ENCODE data around the gene SLC25A19.

The SLC25A19 gene

GRCh38 chr17:75228847-75229246 lies 60.4 kb downstream of the SLC25A19 start:
- no peak overlapping the region for H3K4me3 ChIP-seq (ENCODE audit: low read depth, low read length)
- TF ChIP-seq CTCF (IDR thresholded peaks at IDR 0.05; ENCODE audit: low read depth, low read length), result no peak

GRCh38 chr17:75228305-75228704 lies 60.9 kb downstream of the SLC25A19 start:
- H3K4me3 ChIP-seq (ENCODE audit: low read depth, low read length), result no peak overlapping the region
- TF ChIP-seq CTCF (IDR thresholded peaks at IDR 0.05; ENCODE audit: low read depth, low read length), result no peak

GRCh38 chr17:75227729-75228128 lies 61.5 kb downstream of the SLC25A19 start:
- no peak overlapping the region for H3K4me3 ChIP-seq (ENCODE audit: low read depth, low read length)
- no peak for TF ChIP-seq CTCF (IDR thresholded peaks at IDR 0.05; ENCODE audit: low read depth, low read length)

GRCh38 chr17:75225016-75225415 lies 64.2 kb downstream of the SLC25A19 start:
- TF ChIP-seq CTCF (IDR thresholded peaks at IDR 0.05; ENCODE audit: low read depth, low read length), result no peak
- no peak overlapping the region for H3K4me3 ChIP-seq (ENCODE audit: low read depth, low read length)
